ENCODE data around the gene ACHE.
"Not testable (repeated sequence)": the region's sequence is repeated elsewhere in the genome, so short reads cannot be mapped to it uniquely, and the experiment has no call there.

The ACHE gene

DNA sequence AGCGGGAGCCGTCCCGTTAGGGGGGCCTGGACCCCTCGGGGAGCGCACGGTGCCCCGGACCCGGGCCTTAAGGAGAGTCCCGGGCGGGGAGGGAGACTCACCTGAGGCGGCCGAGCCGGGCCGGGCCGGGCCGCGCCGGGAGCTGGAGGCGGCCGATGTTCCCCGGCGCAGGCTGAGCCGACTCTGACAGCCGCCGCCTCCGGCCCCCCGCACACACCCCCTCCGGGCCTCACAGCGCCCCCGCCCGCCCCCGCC, at the start of gene ACHE:
ACHE (minus strand) TSS at position 188 of the 255 bp plus-strand sequence. CDS start 1,656 bp downstream, outside the sequence.
- TF ChIP-seq ZNF274 (IDR thresholded peaks at IDR 0.05; ENCODE audit: low read depth, low read length), result no peak
- H3K4me3 ChIP-seq (ENCODE audit: low read length), result peak within 1 kb of the TSS; percentile 63

GRCh38 chr7:100944138-100944537, 48.5 kb upstream of the ACHE start:
- H3K4me3 ChIP-seq (ENCODE audit: low read length), result no peak overlapping the region
- no peak for TF ChIP-seq ZNF274 (IDR thresholded peaks at IDR 0.05; ENCODE audit: low read depth, low read length)

DNA sequence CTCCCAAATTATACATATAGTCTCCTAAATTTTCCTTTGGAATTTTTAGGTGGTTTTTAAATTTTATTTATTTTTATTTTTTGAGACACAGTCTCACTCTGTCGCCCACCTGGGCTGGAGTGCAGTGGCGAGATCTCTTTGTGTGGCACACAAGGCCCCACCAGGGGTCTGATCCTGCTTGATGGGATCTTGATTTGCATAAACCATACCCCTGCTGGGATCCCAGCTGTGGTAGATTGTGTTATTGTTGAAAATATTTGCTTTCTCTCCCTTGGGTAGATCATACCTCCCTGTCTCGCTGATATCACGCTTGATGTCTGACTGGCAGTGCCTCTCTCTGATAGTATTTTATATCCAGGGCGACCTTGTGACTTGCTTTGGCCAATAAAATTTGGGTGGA, 48.0 kb upstream of the ACHE start:
- TF ChIP-seq ZNF274 (IDR thresholded peaks at IDR 0.05; ENCODE audit: low read depth, low read length), result no peak
- no peak overlapping the region for H3K4me3 ChIP-seq (ENCODE audit: low read length)

GRCh38 chr7:100942045-100942774, 46.5 kb upstream of the ACHE start:
- no peak for TF ChIP-seq ZNF274 (IDR thresholded peaks at IDR 0.05; ENCODE audit: low read depth, low read length)
- no peak overlapping the region for H3K4me3 ChIP-seq (ENCODE audit: low read length)

DNA sequence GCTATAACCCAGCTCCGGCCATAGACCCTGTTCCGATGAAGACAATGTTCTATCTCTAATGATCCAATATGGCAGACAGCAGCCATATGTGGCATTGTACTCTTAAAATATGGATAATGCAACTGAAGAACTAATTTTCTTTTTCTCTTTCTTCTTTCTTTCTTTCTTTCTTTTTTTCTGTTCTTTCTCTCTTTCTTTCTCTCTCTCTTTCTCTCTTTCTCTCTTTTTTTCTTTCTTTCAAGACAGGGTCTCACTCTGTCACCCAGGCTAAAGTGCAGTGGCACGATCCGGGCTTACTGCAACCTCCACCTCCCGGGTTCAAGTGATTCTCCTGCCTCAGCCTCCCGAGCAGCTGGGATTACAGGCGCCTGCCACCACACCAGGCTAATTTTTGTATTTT, 40.5 kb upstream of the ACHE start:
- not testable (repeated sequence) for H3K4me3 ChIP-seq (ENCODE audit: low read length)

DNA sequence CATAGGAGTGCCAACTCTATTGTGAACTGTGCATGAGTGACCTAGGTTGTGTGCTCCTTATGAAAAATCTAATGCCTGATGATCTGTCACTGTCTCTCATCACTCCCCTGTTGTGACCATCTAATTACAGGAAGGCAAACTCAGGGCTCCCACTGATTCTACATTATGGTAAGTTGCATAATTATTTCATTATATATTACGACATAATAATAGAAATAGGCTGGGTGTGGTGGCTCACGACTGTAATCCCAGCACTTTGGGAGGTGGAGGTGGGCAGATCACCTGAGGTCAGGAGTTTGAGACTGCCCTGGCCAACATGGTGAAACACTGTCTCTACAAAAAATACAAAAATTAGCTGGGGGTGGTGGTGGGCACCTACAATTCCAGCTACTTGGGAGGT, 39.7 kb upstream of the ACHE start:
- not testable (repeated sequence) for H3K4me3 ChIP-seq (ENCODE audit: low read length)

- TF ChIP-seq ZNF274 (IDR thresholded peaks at IDR 0.05; ENCODE audit: low read depth, low read length), result no peak
These were observed 38.0 kb upstream of the ACHE start for GRCh38 chr7:100933734-100934133.

DNA sequence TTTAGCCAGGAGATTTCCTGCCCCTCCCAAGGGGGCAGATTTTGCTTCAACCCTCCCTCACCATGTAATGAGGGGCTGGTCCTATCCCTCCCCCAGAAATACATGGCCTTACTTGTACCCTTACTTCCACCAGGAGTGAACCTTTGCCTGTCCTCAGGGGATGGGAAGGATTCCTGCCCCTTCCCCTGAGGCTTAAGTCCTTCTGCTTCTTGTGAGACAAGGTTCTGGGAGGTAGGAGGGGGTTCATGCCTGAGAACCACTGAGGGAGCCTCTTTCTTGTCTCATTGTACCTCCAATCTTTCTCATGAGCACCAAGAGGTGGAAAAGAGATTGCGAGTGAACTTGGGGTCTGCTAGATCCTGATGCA, 34.1 kb upstream of the ACHE start:
- TF ChIP-seq ZNF274 (IDR thresholded peaks at IDR 0.05; ENCODE audit: low read depth, low read length), result no peak
- H3K4me3 ChIP-seq (ENCODE audit: low read length), result no peak overlapping the region

More at GRCh38 chr7:100933734-100934133, 38.0 kb upstream of the ACHE start:
- H3K4me3 ChIP-seq (ENCODE audit: low read length), result no peak overlapping the region

DNA sequence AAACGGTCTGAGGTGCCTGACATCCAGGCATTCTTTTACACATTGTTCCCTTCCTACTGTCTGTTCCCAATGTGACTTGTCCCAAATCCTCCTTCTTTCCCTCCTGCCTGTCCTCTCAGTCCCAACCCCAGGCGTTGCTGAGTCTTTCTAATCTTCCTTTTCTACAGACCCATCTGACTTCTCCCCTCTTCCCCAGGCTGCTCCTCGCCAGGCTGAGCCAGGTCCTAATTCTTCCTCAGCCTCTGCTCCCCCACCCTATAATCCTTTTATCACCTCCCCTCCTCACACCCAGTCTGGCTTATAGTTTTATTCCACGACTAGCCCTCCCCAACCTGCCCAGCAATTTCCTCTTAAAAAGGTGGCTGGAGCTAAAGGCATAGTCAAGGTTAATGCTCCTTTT, 27.9 kb upstream of the ACHE start:
- not testable (repeated sequence) for H3K4me3 ChIP-seq (ENCODE audit: low read length)

- no peak for TF ChIP-seq ZNF274 (IDR thresholded peaks at IDR 0.05; ENCODE audit: low read depth, low read length)
- H3K4me3 ChIP-seq (ENCODE audit: low read length), result no peak overlapping the region
These were observed 25.4 kb upstream of the ACHE start for GRCh38 chr7:100921039-100921438.

- not testable (repeated sequence) for H3K4me3 ChIP-seq (ENCODE audit: low read length)
These were observed 24.2 kb upstream of the ACHE start for GRCh38 chr7:100919779-100920437.

- not testable (repeated sequence) for H3K4me3 ChIP-seq (ENCODE audit: low read length)
These were observed 23.6 kb upstream of the ACHE start for GRCh38 chr7:100919335-100919734.

GRCh38 chr7:100914879-100915447, 19.3 kb upstream of the ACHE start:
- no peak overlapping the region for H3K4me3 ChIP-seq (ENCODE audit: low read length)
- TF ChIP-seq ZNF274 (IDR thresholded peaks at IDR 0.05; ENCODE audit: low read depth, low read length), result no peak

- no peak for TF ChIP-seq ZNF274 (IDR thresholded peaks at IDR 0.05; ENCODE audit: low read depth, low read length)
- no peak overlapping the region for H3K4me3 ChIP-seq (ENCODE audit: low read length)
These were observed 18.7 kb upstream of the ACHE start for GRCh38 chr7:100914208-100914878.

DNA sequence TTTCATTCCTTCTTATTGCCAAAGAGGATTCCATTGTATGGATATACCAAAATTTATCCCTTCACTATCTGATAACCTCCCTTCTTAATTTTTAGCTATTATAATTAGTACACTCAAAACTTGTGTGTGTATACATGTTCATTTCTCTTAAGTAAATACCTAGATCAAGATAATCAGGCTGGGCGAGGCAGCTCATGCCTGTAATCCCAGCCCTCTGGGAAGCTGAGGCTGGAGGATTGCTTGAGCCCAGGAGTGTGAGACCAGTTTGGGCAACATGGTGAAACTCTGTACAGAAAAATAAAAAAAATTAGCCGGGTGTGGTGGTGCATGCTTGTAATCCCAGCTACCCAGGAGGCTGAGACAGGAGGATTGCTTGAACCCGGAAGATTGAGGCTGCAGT, 15.8 kb upstream of the ACHE start:
- H3K4me3 ChIP-seq (ENCODE audit: low read length), result no peak overlapping the region
- TF ChIP-seq ZNF274 (IDR thresholded peaks at IDR 0.05; ENCODE audit: low read depth, low read length), result no peak

DNA sequence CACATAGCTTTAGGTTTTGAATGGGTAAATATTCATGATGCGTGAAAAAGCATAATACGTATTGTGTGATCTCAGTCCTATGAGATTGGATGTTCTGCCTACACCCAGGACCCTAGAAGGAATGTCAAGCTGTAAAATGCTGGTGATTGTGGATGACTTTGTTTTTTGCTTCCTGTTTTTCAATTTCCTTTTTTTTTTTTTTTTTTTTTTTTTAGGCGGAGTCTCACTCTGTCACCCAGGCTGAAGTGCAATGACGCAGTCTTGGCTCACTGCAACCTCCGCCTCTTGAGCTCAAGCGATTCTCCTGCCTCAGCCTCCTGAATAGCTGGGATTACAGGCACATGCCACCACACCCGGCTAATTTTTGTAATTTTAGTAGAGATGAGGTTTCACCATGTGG, 14.8 kb upstream of the ACHE start:
- not testable (repeated sequence) for H3K4me3 ChIP-seq (ENCODE audit: low read length)
